H1 (cell line): ENCODE results near the gene ASTN2. TPM values are rescaled to one million over a fixed set of nuclear protein-coding genes. Genes with fewer than 3 reads are reported as not detected.

Experiments
- E2F6 ChIP-seq: IDR thresholded peaks from 2 replicates; pipeline ENCODE4 v1.6.1; 2012; ENCODE audit warnings: inconsistent platforms
- SIN3A ChIP-seq, 2 experiments: IDR thresholded peaks in 1 of 2; conservative IDR thresholded peaks in 1 of 2; 2 replicates each; pipeline ENCODE4 v1.6.1; 2011 to 2012; ENCODE audit warnings: low read length in 2 of 2, improper control_type of control experiment in 1 of 2, low read depth in 1 of 2, mild to moderate bottlenecking in 1 of 2
- polyA plus RNA-seq, 7 experiments: library from polyadenylated mRNA; depleted of rRNA in 3 of 7; stranded (reverse) in 5 of 7; unstranded in 2 of 7; fragments of >200 nt in 5 of 7; fragments of 200-250 nt in 2 of 7; gene quantifications; 1 replicate in 5 of 7; 2 replicates in 1 of 7; 4 replicates in 1 of 7; pipeline versions ENCODE4 v1.2.1 to v1.2.3, GENCODE V29; 2011 to 2013; ENCODE audit warnings: missing spikeins in 2 of 7, mixed read lengths in 2 of 7
- total RNA-seq: library from RNA; stranded (reverse); fragmentation: NEBNext Ultra II Directional; extraction: Animal tissue kit (Norgen Biotek cat#: 25700); gene quantifications from 2 replicates; pipeline ENCODE4 v1.2.1, GENCODE V29; 2021

ASTN2 gene
- total and polyA plus RNA-seq, 2 of the 8 experiments (the other 6 are each of a cell fraction or from before 2014, with no cell fraction given), result 8.2 to 13.7 TPM

- no peak for TF ChIP-seq E2F6
- no peak for TF ChIP-seq SIN3A (conservative IDR thresholded peaks at IDR 0.05 in 1 of 2, IDR thresholded peaks at IDR 0.05 in 1 of 2; ENCODE audit: low read depth in 1 of 2, low read length in 2 of 2)
Observed at GRCh38 chr9:116475201-116475600, 939.7 kb downstream of the ASTN2 start (continued).
